PFSK-1 (cell line): ENCODE measurements around the gene MYMK.

Experiments used
- FOXP2 ChIP-seq: optimal IDR thresholded peaks from 2 replicates; pipeline ENCODE3; 2011; ENCODE audit warnings: borderline replicate concordance, control low read depth, inconsistent platforms; ENCODE audit not compliant: insufficient read depth; ENCODE audit errors: extremely low read length, extremely low read depth
- POLR2AphosphoS5 ChIP-seq: IDR thresholded peaks from 2 replicates; pipeline ENCODE4 v1.6.1; 2012; ENCODE audit warnings: low read depth, mild to moderate bottlenecking, control low read depth, low read length, moderate library complexity
- SIN3A ChIP-seq: IDR thresholded peaks from 2 replicates; pipeline ENCODE4 v1.6.1; 2012; ENCODE audit warnings: mild to moderate bottlenecking, low read length, moderate library complexity, borderline replicate concordance; ENCODE audit not compliant: insufficient read depth
- TAF1 ChIP-seq: IDR thresholded peaks from 2 replicates; pipeline ENCODE4 v1.6.1; 2012; ENCODE audit warnings: low read length, control low read depth, borderline replicate concordance; ENCODE audit not compliant: insufficient read depth
- TF ChIP-seq, protein P1 (sequence below), 2 experiments: IDR thresholded peaks; 2 replicates each; pipeline versions ENCODE4 v1.6.1 to v1.8.0; 2011 to 2012; ENCODE audit warnings: low read depth in 2 of 2, low read length in 2 of 2, control low read depth in 1 of 2, inconsistent platforms in 1 of 2, mild to moderate bottlenecking in 1 of 2, moderate library complexity in 1 of 2; ENCODE audit not compliant: insufficient read depth in 1 of 2

The MYMK gene

DNA sequence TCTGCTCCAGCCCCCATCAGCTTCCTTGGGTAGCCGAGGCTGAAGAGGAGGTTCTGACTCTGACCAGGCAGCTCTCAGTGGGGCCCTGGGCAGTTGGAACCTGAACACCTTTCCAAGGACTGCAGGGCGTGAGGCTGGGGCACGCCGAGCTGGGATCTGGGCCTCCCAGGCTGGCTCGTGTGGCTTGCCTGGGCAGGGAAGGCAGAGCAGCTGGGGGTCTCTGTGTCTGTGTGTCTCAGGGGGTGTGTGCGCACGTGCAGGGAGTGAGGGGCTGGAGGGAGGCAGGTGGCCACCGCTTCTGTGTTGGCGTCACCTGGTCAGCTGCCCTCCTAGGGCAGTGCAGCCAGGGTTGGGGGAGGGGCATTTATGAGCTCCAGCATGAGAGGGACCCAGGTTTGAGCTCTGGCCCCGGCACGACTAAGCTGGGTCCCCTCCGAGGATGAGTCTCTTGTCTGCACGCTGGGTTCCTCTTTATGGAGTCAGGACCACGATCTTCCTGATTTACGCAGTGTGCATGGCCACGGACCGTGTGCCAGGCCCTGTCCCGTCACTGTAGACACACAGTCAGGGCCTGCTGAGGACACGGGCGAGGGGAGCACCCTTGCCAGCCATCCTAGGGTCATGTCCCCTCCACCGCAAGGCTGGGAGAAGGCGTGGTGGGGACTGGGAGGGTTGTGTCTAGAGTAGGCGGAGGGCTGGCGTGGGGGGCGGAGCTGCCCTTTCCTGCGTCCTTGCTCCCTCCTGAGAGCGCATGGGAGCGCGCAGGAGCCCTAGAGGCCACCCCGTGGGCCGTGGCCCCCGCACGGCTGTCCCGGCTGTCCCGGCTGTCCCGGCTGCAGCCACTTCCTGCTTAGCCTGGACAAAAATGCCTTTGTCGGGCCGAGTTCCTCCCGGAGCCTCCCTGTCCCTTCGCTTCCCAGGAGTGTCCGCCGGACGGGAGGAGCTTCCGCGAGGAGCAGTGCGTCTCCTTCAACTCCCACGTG lies 14.4 kb upstream of the MYMK start:
- TF ChIP-seq POLR2AphosphoS5 (no peak), TAF1 (no peak), SIN3A (no peak), FOXP2 (no peak)
- TF ChIP-seq, protein P1, sequence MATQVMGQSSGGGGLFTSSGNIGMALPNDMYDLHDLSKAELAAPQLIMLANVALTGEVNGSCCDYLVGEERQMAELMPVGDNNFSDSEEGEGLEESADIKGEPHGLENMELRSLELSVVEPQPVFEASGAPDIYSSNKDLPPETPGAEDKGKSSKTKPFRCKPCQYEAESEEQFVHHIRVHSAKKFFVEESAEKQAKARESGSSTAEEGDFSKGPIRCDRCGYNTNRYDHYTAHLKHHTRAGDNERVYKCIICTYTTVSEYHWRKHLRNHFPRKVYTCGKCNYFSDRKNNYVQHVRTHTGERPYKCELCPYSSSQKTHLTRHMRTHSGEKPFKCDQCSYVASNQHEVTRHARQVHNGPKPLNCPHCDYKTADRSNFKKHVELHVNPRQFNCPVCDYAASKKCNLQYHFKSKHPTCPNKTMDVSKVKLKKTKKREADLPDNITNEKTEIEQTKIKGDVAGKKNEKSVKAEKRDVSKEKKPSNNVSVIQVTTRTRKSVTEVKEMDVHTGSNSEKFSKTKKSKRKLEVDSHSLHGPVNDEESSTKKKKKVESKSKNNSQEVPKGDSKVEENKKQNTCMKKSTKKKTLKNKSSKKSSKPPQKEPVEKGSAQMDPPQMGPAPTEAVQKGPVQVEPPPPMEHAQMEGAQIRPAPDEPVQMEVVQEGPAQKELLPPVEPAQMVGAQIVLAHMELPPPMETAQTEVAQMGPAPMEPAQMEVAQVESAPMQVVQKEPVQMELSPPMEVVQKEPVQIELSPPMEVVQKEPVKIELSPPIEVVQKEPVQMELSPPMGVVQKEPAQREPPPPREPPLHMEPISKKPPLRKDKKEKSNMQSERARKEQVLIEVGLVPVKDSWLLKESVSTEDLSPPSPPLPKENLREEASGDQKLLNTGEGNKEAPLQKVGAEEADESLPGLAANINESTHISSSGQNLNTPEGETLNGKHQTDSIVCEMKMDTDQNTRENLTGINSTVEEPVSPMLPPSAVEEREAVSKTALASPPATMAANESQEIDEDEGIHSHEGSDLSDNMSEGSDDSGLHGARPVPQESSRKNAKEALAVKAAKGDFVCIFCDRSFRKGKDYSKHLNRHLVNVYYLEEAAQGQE (IDR thresholded peaks at IDR 0.05; ENCODE audit: insufficient read depth in 1 of 2, low read depth in 2 of 2, low read length in 2 of 2), result no peak

DNA sequence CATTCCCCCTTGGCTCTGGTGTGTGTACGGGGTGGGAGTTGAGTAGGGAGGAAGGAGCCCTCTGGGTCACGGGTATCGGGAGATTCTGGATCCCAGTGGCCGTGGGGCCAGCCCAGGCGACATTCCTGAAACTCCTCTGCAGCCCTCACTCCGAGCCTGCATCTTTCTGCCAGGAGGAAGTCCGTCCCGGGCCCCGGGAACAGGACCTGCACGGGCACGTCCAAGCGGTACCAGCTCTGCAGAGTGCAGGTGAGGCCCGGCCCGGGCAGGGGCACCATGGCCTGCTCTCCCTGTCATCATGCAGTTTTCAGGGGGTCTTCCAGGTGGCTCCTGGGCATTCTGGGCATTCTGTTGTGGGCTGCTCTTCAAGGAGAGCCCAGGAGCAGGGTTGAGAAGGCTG lies 13.4 kb upstream of the MYMK start:
- no peak for TF ChIP-seq SIN3A
- no peak for TF ChIP-seq TAF1
- TF ChIP-seq POLR2AphosphoS5, result no peak
- TF ChIP-seq, protein P1 (IDR thresholded peaks at IDR 0.05; ENCODE audit: insufficient read depth in 1 of 2, low read depth in 2 of 2, low read length in 2 of 2), result no peak
- TF ChIP-seq FOXP2, result no peak

GRCh38 chr9:133537257-133537656 lies 12.5 kb upstream of the MYMK start:
- TF ChIP-seq, protein P1 (IDR thresholded peaks at IDR 0.05; ENCODE audit: insufficient read depth in 1 of 2, low read depth in 2 of 2, low read length in 2 of 2), result no peak
- TF ChIP-seq SIN3A (no peak), FOXP2 (no peak), TAF1 (no peak), POLR2AphosphoS5 (no peak)

DNA sequence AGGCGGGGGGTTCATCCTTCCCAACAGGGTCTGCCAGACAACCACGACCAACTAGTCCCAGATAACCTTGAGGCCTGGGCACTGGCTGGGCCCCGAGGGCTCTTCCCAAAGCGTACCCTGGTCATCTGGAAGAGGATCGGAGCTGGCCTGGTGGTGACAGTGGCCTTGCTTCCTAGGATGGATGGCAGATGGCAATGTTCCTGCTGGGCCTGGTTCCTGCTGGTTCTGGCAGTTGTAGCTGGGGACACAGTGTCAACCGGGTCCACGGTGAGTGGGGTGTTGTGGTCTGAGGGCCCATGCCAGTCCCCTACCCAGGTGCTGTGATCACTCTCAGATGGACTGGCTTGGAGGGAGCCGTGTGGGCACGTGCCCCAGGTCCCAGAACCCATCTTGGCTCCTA lies 11.8 kb upstream of the MYMK start:
- TF ChIP-seq SIN3A (no peak), POLR2AphosphoS5 (no peak), TAF1 (no peak), FOXP2 (no peak)
- TF ChIP-seq, protein P1 (IDR thresholded peaks at IDR 0.05; ENCODE audit: insufficient read depth in 1 of 2, low read depth in 2 of 2, low read length in 2 of 2), result no peak

GRCh38 chr9:133536080-133536479 lies 11.3 kb upstream of the MYMK start:
- TF ChIP-seq, protein P1 (IDR thresholded peaks at IDR 0.05; ENCODE audit: insufficient read depth in 1 of 2, low read depth in 2 of 2, low read length in 2 of 2), result no peak
- TF ChIP-seq TAF1 (no peak), POLR2AphosphoS5 (no peak), FOXP2 (no peak), SIN3A (no peak)
